A549 (cell line): ENCODE results near the gene SBF1. TPM values are rescaled to one million over a fixed set of nuclear protein-coding genes. Genes with fewer than 3 reads are reported as not detected.
A peak's percentile ranks its signal among the peaks of the same experiment; 100 is the strongest.

Experiments used
- ATAC-seq, 2 experiments: fragments of 200-7000 bp in 1 of 2; fragments of >200 bp in 1 of 2; cut with Nextera tagmentation in 1 of 2; cut with Tn5 transposase in 1 of 2; 3 replicates each; pipeline versions ENCODE4 v1.8.0 to v1.9.1; 2018 to 2020; ENCODE audit warnings: mild to moderate bottlenecking in 1 of 2, moderate library complexity in 1 of 2
- CTCF ChIA-PET: fragments of 300-600 bp; sonication (Branson Sonifier 250); formaldehyde crosslinking; extraction: SDS; loops from one replicate; lab custom pipeline; 2021; ENCODE audit warnings: antibody characterized with exemption, inconsistent platforms; lab: Yijun Ruan, JAX
- POLR2A ChIA-PET: fragments of 350-600 bp; formaldehyde crosslinking; extraction: SDS; loops from one replicate; lab custom pipeline; 2021; ENCODE audit warnings: antibody characterized with exemption, inconsistent platforms; lab: Yijun Ruan, JAX
- DNase-seq, 2 experiments: peaks; one replicate each; pipeline versions ENCODE4 v3.0.0 to v3.0.0-alpha.2; 2011 to 2016; ENCODE audit warnings: low read depth in 1 of 2, low spot score in 1 of 2
- FAIRE-seq: peaks from 2 replicates; lab custom pipeline; 2011; peaks lifted over from hg19 to GRCh38; lab: Jason Lieb, UNC
- H3K27ac ChIP-seq, 2 experiments: fragments of >200 bp; sonication (Bioruptor Twin); formaldehyde crosslinking; 3 replicates each; pipeline ENCODE4 v1.5.1; 2016 to 2017
- H3K4me1 ChIP-seq: fragments of >200 bp; sonication (Bioruptor Twin); formaldehyde crosslinking; 3 replicates; pipeline ENCODE4 v1.6.1; 2016
- H3K4me2 ChIP-seq: fragments of >200 bp; sonication (Bioruptor Twin); formaldehyde crosslinking; 3 replicates; pipeline ENCODE4 v1.6.1; 2016
- H3K4me3 ChIP-seq: fragments of >200 bp; sonication (Bioruptor Twin); formaldehyde crosslinking; 3 replicates; pipeline ENCODE4 v1.5.1; 2016
- H3K9me3 ChIP-seq: fragments of >200 bp; sonication (Bioruptor Twin); formaldehyde crosslinking; 3 replicates; pipeline ENCODE4 v1.6.1; 2016
- BHLHE40 ChIP-seq: IDR thresholded peaks from 2 replicates; pipeline ENCODE4 v1.6.1; 2012; ENCODE audit warnings: low read depth, low read length, inconsistent platforms
- CTCF ChIP-seq: fragments of >200 bp; sonication (Bioruptor Twin); formaldehyde crosslinking; IDR thresholded peaks from 3 replicates; pipeline ENCODE4 v1.5.1; 2016
- HDAC2 ChIP-seq: fragments of 200-600 bp; sonication (generic); IDR thresholded peaks from 2 replicates; pipeline ENCODE4 v1.6.1; 2016
- HEYL ChIP-seq: fragments of 250-450 bp; sonication (Bioruptor Pico); IDR thresholded peaks from 2 replicates; pipeline ENCODE4 v1.8.0; 2021; ENCODE audit warnings: mild to moderate bottlenecking, moderate library complexity
- HMGXB4 ChIP-seq: fragments of 250-450 bp; sonication (Bioruptor Pico); IDR thresholded peaks from 2 replicates; pipeline ENCODE4 v1.5.0; 2021; ENCODE audit warnings: mild to moderate bottlenecking, moderate library complexity, borderline replicate concordance
- HOXB13 ChIP-seq: fragments of 250-450 bp; sonication (Bioruptor Pico); IDR thresholded peaks from 2 replicates; pipeline ENCODE4 v1.5.0; 2020; ENCODE audit warnings: low read depth, mild to moderate bottlenecking, moderate library complexity
- HOXB5 ChIP-seq: fragments of 250-450 bp; sonication (Bioruptor Pico); IDR thresholded peaks from 2 replicates; pipeline ENCODE4 v1.5.0; 2020; ENCODE audit warnings: mild to moderate bottlenecking, moderate library complexity
- MAFK ChIP-seq: fragments of 450-650 bp; IDR thresholded peaks from 2 replicates; pipeline ENCODE4 v1.6.1; 2014; ENCODE audit not compliant: partially characterized antibody
- NPAS2 ChIP-seq: fragments of 250-450 bp; sonication (Bioruptor Pico); IDR thresholded peaks from 2 replicates; pipeline ENCODE4 v1.8.0; 2022; ENCODE audit warnings: mild to moderate bottlenecking, moderate library complexity, borderline replicate concordance
- NR3C1 ChIP-seq: fragments of >200 bp; sonication (Bioruptor Twin); formaldehyde crosslinking; IDR thresholded peaks from 3 replicates; pipeline ENCODE4 v1.6.1; 2017
- RNF2 ChIP-seq: fragments of 200-600 bp; sonication (generic); IDR thresholded peaks from 2 replicates; pipeline ENCODE4 v1.6.1; 2016; ENCODE audit warnings: low read depth, mild to moderate bottlenecking, antibody characterized with exemption, moderate library complexity, borderline replicate concordance
- TFCP2L1 ChIP-seq: fragments of 250-450 bp; sonication (Bioruptor Pico); IDR thresholded peaks from 2 replicates; pipeline ENCODE4 v1.5.0; 2021; ENCODE audit warnings: mild to moderate bottlenecking
- WGBS: methylation state at CpG from one replicate; pipeline ENCODE4 v1.1.6; 2017; ENCODE audit errors: missing lambda C conversion rate; 5-methylcytosine and 5-hydroxymethylcytosine counted together
- polyA plus RNA-seq, 4 experiments: library from polyadenylated mRNA; depleted of rRNA in 3 of 4; stranded (reverse); fragments of >200 nt; fragmentation: RNase III in 1 of 4; extraction: RNeasy Plus Mini Kit Qiagen cat#74134 plus additional on column Dnase treatment in 1 of 4; gene quantifications; 2 replicates in 3 of 4; 3 replicates in 1 of 4; pipeline ENCODE4 v1.2.3, GENCODE V29; 2011 to 2017

Gene SBF1
- polyA plus RNA-seq, 2 of the 4 experiments (the other 2 are of a cell fraction) = 9.6 to 23.0 TPM

- ChIA-PET CTCF (interaction anchor here (0.9 to 1.6 kb wide), 2 partner anchors 58 to 291 kb away, joined by 3 to 4 read pairs; no protein-coding TSS in a partner anchor), POLR2A (no interaction called here)
- FAIRE-seq (no peak), DNase-seq (no peak), ATAC-seq (peak in 1 of 2 experiments; percentile 4; a peak in 1 of 6 replicates)
- Histone ChIP-seq H3K27ac (no peak overlapping the region), H3K4me2 (no peak overlapping the region), H3K4me3 (no peak overlapping the region), H3K9me3 (no peaks in the 10 kb centered on the region), H3K4me1 (peaks cover 7% of the 10 kb centered on the region; the same call in 1 of the 3 replicates)
- WGBS = 89% methylated on average over 4 of the region's 10 CpGs
- TF ChIP-seq TFCP2L1 = no peak
- no peak for TF ChIP-seq HMGXB4 (CRISPR knock-in tag)
Measured at GRCh38 chr22:50439871-50440331, 34.9 kb downstream of the SBF1 start.

GRCh38 chr22:50439314-50439870, 35.4 kb downstream of the SBF1 start:
- Histone ChIP-seq H3K4me3 (no peak overlapping the region), H3K4me1 (peaks cover 2% of the 10 kb centered on the region; the same call in 1 of the 3 replicates), H3K9me3 (no peaks in the 10 kb centered on the region), H3K27ac (no peak overlapping the region)
- DNase-seq = no peak
- no peak for FAIRE-seq
- POLR2A ChIA-PET = no interaction called here
- 85% methylated on average over 4 of the region's 17 CpGs for WGBS
- CTCF ChIA-PET = interaction anchor here (0.9 to 1.6 kb wide), 5 partner anchors 9 to 291 kb away, joined by 3 to 5 read pairs (median 3); no protein-coding TSS in a partner anchor
- TF ChIP-seq HOXB13 (CRISPR knock-in tag) (no peak), HDAC2 (no peak), NPAS2 (CRISPR knock-in tag) (no peak), BHLHE40 (no peak), CTCF (no peak), HEYL (CRISPR knock-in tag) (no peak), MAFK (no peak), RNF2 (no peak), HOXB5 (CRISPR knock-in tag) (no peak)
- TF ChIP-seq, all 56 proteins: peak for 0
- ATAC-seq = no peak
- no peak overlapping the region for H3K4me2 ChIP-seq

- DNase-seq (no peak), FAIRE-seq (no peak), ATAC-seq (no peak)
- Histone ChIP-seq H3K9me3 (no peaks in the 10 kb centered on the region), H3K4me2 (no peak overlapping the region), H3K4me1 (no peaks in the 10 kb centered on the region), H3K27ac (no peak overlapping the region), H3K4me3 (no peak overlapping the region)
- WGBS = 90% methylated on average over 18 of the region's 34 CpGs
- ChIA-PET POLR2A (no interaction called here), CTCF (interaction anchor here (0.9 to 1.6 kb wide), 5 partner anchors 8 to 47 kb away, joined by 3 to 5 read pairs (median 3); no protein-coding TSS in a partner anchor)
- TF ChIP-seq NR3C1 (no peak), HEYL (CRISPR knock-in tag) (no peak)
Measured at GRCh38 chr22:50438305-50439275, 36.2 kb downstream of the SBF1 start.
